ENCODE measurements around the gene KIF7. TPM values are rescaled to one million over a fixed set of nuclear protein-coding genes. Genes with fewer than 3 reads are reported as not detected.
"Not testable (repeated sequence)": the region's sequence is repeated elsewhere in the genome, so short reads cannot be mapped to it uniquely, and the experiment has no call there.

The KIF7 gene
- 1 to 10 TPM in 1 of 2 experiments, under 1 TPM in 1; 0.94 to 1.1 TPM for total RNA-seq

- no peak within 1 kb of the TSS for H3K27ac Mint-ChIP-seq
Observed at GRCh38 chr15:89654847-89655805, at the start of gene KIF7. Gene KIF7 (minus strand): TSS chr15:89655467. CDS start chr15:89652930, 2,537 bp downstream.

GRCh38 chr15:89704411-89704810 lies 49.1 kb upstream of the KIF7 start:
- Mint-ChIP-seq H3K27ac (no peak overlapping the region), H3K4me3 (no peak overlapping the region), H3K9me3 (no peaks in the 10 kb centered on the region), H3K4me1 (ENCODE audit: low read depth) (no peaks in the 10 kb centered on the region), H3K27me3 (ENCODE audit: low read depth) (peaks cover 8% of the 10 kb centered on the region), H3K36me3 (ENCODE audit: low read depth) (no peaks in the 10 kb centered on the region)
- CTCF ChIA-PET: no interaction called here
- intact Hi-C loops (cut with micrococcal nuclease): no loop called here
- DNase-seq: no peak

More at GRCh38 chr15:89654847-89655805, at the start of gene KIF7:
- DNase-seq: peak; percentile 30
- Mint-ChIP-seq H3K36me3 (ENCODE audit: low read depth) (peaks cover 5% of the 10 kb centered on the region), H3K27me3 (ENCODE audit: low read depth) (peaks cover 36% of the 10 kb centered on the region), H3K9me3 (no peaks in the 10 kb centered on the region), H3K4me3 (peak within 1 kb of the TSS; percentile 66), H3K4me1 (ENCODE audit: low read depth) (peaks cover 10% of the 10 kb centered on the region)
- intact Hi-C loops (cut with micrococcal nuclease): no loop called here
- CTCF ChIA-PET: no interaction called here

GRCh38 chr15:89695198-89695597 lies 39.9 kb upstream of the KIF7 start:
- Mint-ChIP-seq H3K4me3 (no peak overlapping the region), H3K9me3 (no peaks in the 10 kb centered on the region), H3K27me3 (ENCODE audit: low read depth) (no peaks in the 10 kb centered on the region), H3K27ac (no peak overlapping the region), H3K4me1 (ENCODE audit: low read depth) (peaks cover 5% of the 10 kb centered on the region), H3K36me3 (ENCODE audit: low read depth) (no peaks in the 10 kb centered on the region)
- intact Hi-C loops (cut with micrococcal nuclease): no loop called here
- DNase-seq: no peak
- CTCF ChIA-PET: no interaction called here

- no peaks in the 10 kb centered on the region for H3K9me3 Mint-ChIP-seq
- H3K27me3 Mint-ChIP-seq (ENCODE audit: low read depth): no peaks in the 10 kb centered on the region
- no peak overlapping the region for H3K27ac Mint-ChIP-seq
- no peak for DNase-seq
- no peaks in the 10 kb centered on the region for H3K36me3 Mint-ChIP-seq (ENCODE audit: low read depth)
- H3K4me3 Mint-ChIP-seq: no peak overlapping the region
- CTCF ChIA-PET: no interaction called here
- intact Hi-C loops (cut with micrococcal nuclease): no loop called here
- H3K4me1 Mint-ChIP-seq (ENCODE audit: low read depth): peaks cover 11% of the 10 kb centered on the region
Observed at GRCh38 chr15:89693696-89694095, 38.4 kb upstream of the KIF7 start.

- H3K36me3 Mint-ChIP-seq (ENCODE audit: low read depth): no peaks in the 10 kb centered on the region
- H3K9me3 Mint-ChIP-seq: no peaks in the 10 kb centered on the region
- intact Hi-C loops (cut with micrococcal nuclease): no loop called here
- H3K4me3 Mint-ChIP-seq: no peak overlapping the region
- CTCF ChIA-PET: no interaction called here
- H3K27ac Mint-ChIP-seq: no peak overlapping the region
- DNase-seq: no peak
- peaks cover 11% of the 10 kb centered on the region for H3K4me1 Mint-ChIP-seq (ENCODE audit: low read depth)
- H3K27me3 Mint-ChIP-seq (ENCODE audit: low read depth): no peaks in the 10 kb centered on the region
Observed at GRCh38 chr15:89693091-89693490, 37.8 kb upstream of the KIF7 start.

DNA sequence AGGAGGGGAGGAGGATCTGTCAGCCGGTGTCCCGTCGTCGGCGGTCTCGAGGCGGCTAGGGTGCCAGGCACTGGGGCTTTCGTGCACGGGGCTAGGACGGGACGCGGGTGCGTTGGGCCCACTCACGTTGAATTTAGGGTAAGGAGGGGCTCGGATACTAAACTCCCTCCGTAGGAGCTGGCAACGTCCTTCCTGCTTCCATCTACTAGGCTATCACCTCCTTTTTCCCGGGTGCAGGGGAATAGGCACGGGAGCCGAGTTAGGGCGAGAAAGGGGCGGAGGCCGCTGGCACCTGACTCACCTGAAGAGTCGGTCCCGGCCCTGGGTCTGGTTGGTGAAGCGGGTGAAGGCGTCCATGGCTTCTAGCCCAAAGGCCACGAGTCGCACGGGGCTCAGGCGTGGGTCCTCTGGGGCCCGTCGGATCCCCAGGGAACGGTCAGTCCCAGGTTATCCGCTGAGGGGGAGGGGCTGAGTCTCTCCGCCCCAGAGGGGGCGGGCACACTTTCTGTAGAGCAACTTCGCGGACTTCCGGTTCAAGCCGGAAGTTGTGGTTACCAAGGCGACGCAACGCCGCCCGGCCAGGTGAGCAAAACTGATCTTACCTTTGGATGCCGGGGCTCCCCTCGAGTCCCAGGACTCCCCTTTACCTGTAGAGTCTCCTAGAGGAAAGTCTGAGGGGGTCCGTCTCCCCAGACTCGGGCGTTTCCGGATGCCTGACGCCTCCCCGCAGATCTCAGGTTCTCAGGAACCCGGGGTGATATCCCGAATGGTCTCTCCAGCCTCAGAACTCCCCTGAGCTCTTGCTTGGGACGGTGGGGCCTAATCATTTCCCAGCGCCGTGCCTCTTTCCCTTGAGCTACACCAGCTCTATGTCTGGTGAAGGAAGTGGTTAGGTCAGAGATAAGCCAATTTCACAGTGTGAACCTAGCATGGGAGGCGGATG lies 35.3 kb upstream of the KIF7 start, which contains the start of the genes PEX11A and WDR93:
Gene PEX11A (minus strand): TSS at position 479 of the 943 bp plus-strand sequence. CDS start 122 bp downstream, at position 357.
Gene WDR93 (plus strand): TSS at position 536 of the 943 bp plus-strand sequence. CDS start 10,936 bp downstream, outside the sequence.
- H3K27ac Mint-ChIP-seq: peak within 1 kb of the TSS; percentile 41
- intact Hi-C loops (cut with micrococcal nuclease): loop anchor here (1.0 kb wide), 1 partner anchor 369 kb away; no protein-coding TSS in a partner anchor
- CTCF ChIA-PET: no interaction called here
- H3K9me3 Mint-ChIP-seq: no peaks in the 10 kb centered on the region
- peak; percentile 78 for DNase-seq
- H3K4me1 Mint-ChIP-seq (ENCODE audit: low read depth): peaks cover 11% of the 10 kb centered on the region
- peaks cover under 1% of the 10 kb centered on the region for H3K36me3 Mint-ChIP-seq (ENCODE audit: low read depth)
- peak within 1 kb of the TSS; percentile 88 for H3K4me3 Mint-ChIP-seq
- H3K27me3 Mint-ChIP-seq (ENCODE audit: low read depth): no peaks in the 10 kb centered on the region

GRCh38 chr15:89689930-89690275 lies 34.6 kb upstream of the KIF7 start:
- H3K27me3 Mint-ChIP-seq (ENCODE audit: low read depth); H3K36me3 Mint-ChIP-seq (ENCODE audit: low read depth); H3K9me3 Mint-ChIP-seq; DNase-seq; H3K27ac Mint-ChIP-seq: not testable (repeated sequence)
- intact Hi-C loops (cut with micrococcal nuclease): loop anchor here (1.0 kb wide), 1 partner anchor 369 kb away; no protein-coding TSS in a partner anchor
- CTCF ChIA-PET: interaction anchor here (1.3 kb wide), 1 partner anchor 17 kb away, joined by 5 read pairs; no protein-coding TSS in a partner anchor
- Mint-ChIP-seq H3K4me1 (ENCODE audit: low read depth) (peaks cover 11% of the 10 kb centered on the region), H3K4me3 (peak overlapping the region; percentile 88)

DNA sequence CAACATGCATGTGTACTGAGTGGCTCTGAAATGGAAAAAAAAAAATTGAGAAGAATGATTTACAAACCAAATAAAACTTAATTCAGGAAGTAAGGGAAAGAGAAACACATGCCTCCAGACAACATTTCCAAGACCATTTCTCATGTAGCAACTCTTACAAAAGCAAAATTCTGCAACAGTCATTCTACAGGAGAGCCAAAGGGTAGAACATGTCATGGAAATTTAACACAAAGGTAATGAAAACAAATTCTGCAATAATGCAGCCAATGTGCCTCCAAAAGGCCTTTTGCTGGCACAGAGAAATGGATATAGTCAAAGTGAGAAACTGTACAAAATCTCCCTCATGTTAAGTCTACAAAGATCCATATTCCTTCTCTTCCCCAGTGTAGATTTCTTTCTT lies 31.3 kb upstream of the KIF7 start:
- intact Hi-C loops (cut with micrococcal nuclease): no loop called here
- H3K27me3 Mint-ChIP-seq (ENCODE audit: low read depth): no peaks in the 10 kb centered on the region
- H3K36me3 Mint-ChIP-seq (ENCODE audit: low read depth): peaks cover 6% of the 10 kb centered on the region
- DNase-seq: no peak
- no peaks in the 10 kb centered on the region for H3K9me3 Mint-ChIP-seq
- no peak overlapping the region for H3K27ac Mint-ChIP-seq
- no peak overlapping the region for H3K4me3 Mint-ChIP-seq
- peaks cover 11% of the 10 kb centered on the region for H3K4me1 Mint-ChIP-seq (ENCODE audit: low read depth)
- CTCF ChIA-PET: no interaction called here

DNA sequence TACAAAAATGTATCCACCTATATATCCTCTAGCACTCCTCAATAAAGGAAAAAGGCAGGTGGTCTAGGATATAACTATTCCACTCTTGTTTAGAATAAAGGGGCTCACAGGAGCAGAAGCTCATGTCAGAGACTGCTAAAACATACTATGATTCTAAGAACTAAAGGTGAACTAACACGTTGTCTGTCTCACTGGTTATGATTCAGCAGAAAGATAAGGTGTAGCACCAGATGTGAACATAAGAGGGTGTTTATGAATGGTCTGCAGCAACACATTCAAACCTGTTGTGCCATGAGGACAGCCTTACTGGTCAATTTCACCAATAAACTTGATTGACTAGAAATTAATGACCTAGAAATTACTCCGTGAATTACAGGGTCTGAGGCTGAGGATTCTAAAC lies 30.7 kb upstream of the KIF7 start:
- no peak for DNase-seq
- peaks cover 6% of the 10 kb centered on the region for H3K36me3 Mint-ChIP-seq (ENCODE audit: low read depth)
- no peak overlapping the region for H3K4me3 Mint-ChIP-seq
- no peaks in the 10 kb centered on the region for H3K27me3 Mint-ChIP-seq (ENCODE audit: low read depth)
- no peak overlapping the region for H3K27ac Mint-ChIP-seq
- CTCF ChIA-PET: no interaction called here
- no peaks in the 10 kb centered on the region for H3K9me3 Mint-ChIP-seq
- peaks cover 9% of the 10 kb centered on the region for H3K4me1 Mint-ChIP-seq (ENCODE audit: low read depth)
- intact Hi-C loops (cut with micrococcal nuclease): no loop called here

GRCh38 chr15:89681146-89681545 lies 25.9 kb upstream of the KIF7 start:
- Mint-ChIP-seq H3K9me3 (no peaks in the 10 kb centered on the region), H3K27ac (no peak overlapping the region), H3K36me3 (ENCODE audit: low read depth) (peaks cover 6% of the 10 kb centered on the region), H3K4me3 (no peak overlapping the region), H3K27me3 (ENCODE audit: low read depth) (no peaks in the 10 kb centered on the region), H3K4me1 (ENCODE audit: low read depth) (no peaks in the 10 kb centered on the region)
- no peak for DNase-seq
- CTCF ChIA-PET: no interaction called here
- intact Hi-C loops (cut with micrococcal nuclease): no loop called here

- DNase-seq: no peak
- Mint-ChIP-seq H3K4me3 (no peak overlapping the region), H3K27me3 (ENCODE audit: low read depth) (no peaks in the 10 kb centered on the region), H3K27ac (no peak overlapping the region), H3K36me3 (ENCODE audit: low read depth) (peaks cover 4% of the 10 kb centered on the region), H3K9me3 (no peaks in the 10 kb centered on the region), H3K4me1 (ENCODE audit: low read depth) (no peaks in the 10 kb centered on the region)
- CTCF ChIA-PET: no interaction called here
- intact Hi-C loops (cut with micrococcal nuclease): no loop called here
Observed at GRCh38 chr15:89680282-89680873, 25.1 kb upstream of the KIF7 start.

DNA sequence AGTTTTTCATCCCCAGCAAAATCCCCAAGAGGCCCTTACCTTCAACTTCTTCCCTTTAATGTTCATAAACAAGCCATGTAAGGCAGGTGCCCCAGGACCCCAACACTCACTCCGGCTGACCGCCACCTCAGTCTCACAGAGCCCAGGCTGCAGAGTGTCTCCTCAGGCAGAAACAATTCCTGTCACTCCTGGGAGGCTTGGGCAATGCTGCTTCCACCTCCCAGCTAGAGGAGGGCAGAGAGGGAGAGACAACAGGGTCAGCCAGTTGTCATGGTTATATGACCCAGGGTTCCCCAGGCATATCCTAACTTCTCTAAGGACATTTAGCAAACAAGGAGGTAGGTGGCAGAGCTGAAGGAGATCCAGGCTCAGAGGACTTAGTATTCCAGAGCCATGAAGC lies 23.9 kb upstream of the KIF7 start, which contains the start of gene PLIN1:
Gene PLIN1 (minus strand): TSS at position 156 of the 400 bp plus-strand sequence. CDS start 1,878 bp downstream, outside the sequence.
- CTCF ChIA-PET: no interaction called here
- H3K9me3 Mint-ChIP-seq: no peaks in the 10 kb centered on the region
- H3K27me3 Mint-ChIP-seq (ENCODE audit: low read depth): no peaks in the 10 kb centered on the region
- DNase-seq: no peak
- no peaks in the 10 kb centered on the region for H3K4me1 Mint-ChIP-seq (ENCODE audit: low read depth)
- intact Hi-C loops (cut with micrococcal nuclease): no loop called here
- H3K4me3 Mint-ChIP-seq: no peak within 1 kb of the TSS
- H3K36me3 Mint-ChIP-seq (ENCODE audit: low read depth): peaks cover 3% of the 10 kb centered on the region
- H3K27ac Mint-ChIP-seq: no peak within 1 kb of the TSS

Data from activated naive CD4-positive, alpha-beta T cell treated with anti-CD3 and anti-CD28 coated beads for 36 hours (primary cell).